GM18907 (cell line): ENCODE results near the gene USHBP1.

Experiments used
- ATAC-seq: cut with Tn5 transposase; IDR thresholded peaks from one replicate; pipeline ENCODE4 v1.9.1; 2021; ENCODE audit warnings: mild to moderate bottlenecking, moderate library complexity; ENCODE audit not compliant: unreplicated experiment

USHBP1 gene

GRCh38 chr19:17263712-17264640 is 569 bp downstream of the USHBP1 start:
- no peak for ATAC-seq

GRCh38 chr19:17262557-17262956 is 2.0 kb downstream of the USHBP1 start:
- ATAC-seq: no peak

GRCh38 chr19:17260842-17261325 is 3.7 kb downstream of the USHBP1 start:
- ATAC-seq: no peak

GRCh38 chr19:17259934-17260333 is 4.6 kb downstream of the USHBP1 start:
- no peak for ATAC-seq

GRCh38 chr19:17259118-17259780 is 5.3 kb downstream of the USHBP1 start:
- no peak for ATAC-seq

GRCh38 chr19:17256130-17256529 is 8.4 kb downstream of the USHBP1 start:
- ATAC-seq: no peak

GRCh38 chr19:17255150-17255621 is 9.4 kb downstream of the USHBP1 start:
- no peak for ATAC-seq

GRCh38 chr19:17254636-17255035 is 9.9 kb downstream of the USHBP1 start:
- no peak for ATAC-seq

- ATAC-seq: no peak
Measured at GRCh38 chr19:17249887-17250548, 14.5 kb downstream of the USHBP1 start.

- no peak for ATAC-seq
Measured at GRCh38 chr19:17248011-17248776, 16.4 kb downstream of the USHBP1 start.

- no peak for ATAC-seq
Measured at GRCh38 chr19:17246681-17247425, 17.7 kb downstream of the USHBP1 start.

GRCh38 chr19:17245535-17245984 is 19.0 kb downstream of the USHBP1 start, which contains the start of gene NR2F6:
NR2F6 (minus strand) TSS chr19:17245919; CDS start chr19:17245220, 699 bp downstream.
- ATAC-seq: no peak

GRCh38 chr19:17244618-17245534 is 19.7 kb downstream of the USHBP1 start:
- ATAC-seq: peak; percentile 10

- ATAC-seq: no peak
Measured at GRCh38 chr19:17243830-17244617, 20.5 kb downstream of the USHBP1 start.

GRCh38 chr19:17243211-17243829 is 21.2 kb downstream of the USHBP1 start:
- ATAC-seq: no peak

GRCh38 chr19:17242431-17243208 is 21.9 kb downstream of the USHBP1 start:
- no peak for ATAC-seq
